GM19395 (cell line): ENCODE data around the gene UTP20.

Source experiments
- ATAC-seq: cut with Tn5 transposase; IDR thresholded peaks from one replicate; pipeline ENCODE4 v1.9.1; 2021; ENCODE audit warnings: mild to moderate bottlenecking, moderate library complexity; ENCODE audit not compliant: unreplicated experiment

UTP20 gene

GRCh38 chr12:101424620-101425019 is 144.7 kb downstream of the UTP20 start:
- ATAC-seq = no peak

DNA sequence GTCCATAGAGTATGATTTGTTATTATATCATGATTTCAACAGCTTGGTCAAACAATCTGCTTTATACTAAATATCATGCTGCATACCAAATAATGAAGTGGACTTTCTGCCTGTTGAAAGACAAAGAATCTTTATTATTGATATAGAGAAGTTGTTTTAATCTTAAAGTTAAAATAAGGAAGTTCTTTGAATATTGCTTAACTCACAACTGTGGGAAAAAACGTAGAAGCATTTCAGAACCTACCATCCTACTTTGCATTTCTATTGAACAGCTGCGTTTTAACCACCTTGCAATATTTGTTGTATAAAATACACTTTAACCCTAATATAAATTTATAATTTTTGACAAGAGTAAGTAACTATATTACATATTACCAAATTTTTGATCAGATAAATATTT is 150.6 kb downstream of the UTP20 start:
- ATAC-seq = no peak

DNA sequence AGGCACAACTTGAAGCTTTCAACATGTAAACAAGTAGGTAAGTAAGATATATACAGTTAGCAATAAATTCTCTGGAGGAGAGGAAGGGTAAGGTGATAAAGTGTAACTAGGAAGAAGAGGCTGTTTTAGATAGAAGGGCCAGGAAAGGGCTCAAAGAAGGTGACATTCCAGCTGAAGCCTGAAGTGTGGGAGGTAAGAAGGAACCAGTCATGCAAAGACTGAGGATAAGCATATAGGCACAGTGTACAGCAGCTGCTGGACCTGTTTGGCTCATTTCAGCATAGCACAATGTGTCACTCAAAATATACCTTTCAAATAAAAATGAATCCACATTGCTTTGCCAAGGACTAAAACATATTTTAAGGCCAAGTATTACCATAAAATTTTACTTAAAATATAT is 156.2 kb downstream of the UTP20 start:
- ATAC-seq = no peak
